Erythroblast (primary cell): ENCODE results near the gene GABBR2.

Source experiments
- GATA1 ChIP-seq: IDR thresholded peaks from 2 replicates; pipeline ENCODE4 v1.6.1; 2011; ENCODE audit warnings: low read depth, mild to moderate bottlenecking, control low read depth, low read length, moderate library complexity
- POLR2A ChIP-seq: IDR thresholded peaks from 2 replicates; pipeline ENCODE4 v1.6.1; 2011; ENCODE audit warnings: mild to moderate bottlenecking, low read length

DNA sequence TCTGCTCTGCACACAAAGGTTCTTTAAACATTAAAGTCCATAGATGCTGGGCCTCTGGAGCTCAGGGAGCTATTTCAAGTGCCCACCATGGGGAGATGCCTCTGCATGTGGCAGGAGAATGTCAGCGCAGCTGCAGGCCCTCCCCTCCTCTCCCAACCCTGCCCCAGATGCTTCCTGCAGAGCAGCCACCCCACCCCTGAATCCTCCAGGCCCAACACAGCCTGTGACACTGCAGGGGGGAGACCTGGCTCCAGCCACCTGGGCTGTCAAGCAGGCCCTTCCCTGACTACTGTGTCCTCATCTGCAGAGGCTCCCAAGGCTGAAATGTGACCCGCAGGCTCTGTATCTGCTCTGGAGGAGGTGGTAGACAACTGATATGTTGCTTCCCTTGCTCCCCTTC, 213.9 kb downstream of the GABBR2 start:
- no peak for TF ChIP-seq POLR2A
- TF ChIP-seq GATA1, result no peak
